22Rv1 (cell line): Measurements from ENCODE around the gene AKR1C8.

ENCODE experiments used
- CTCF ChIP-seq: fragments of 450-650 bp; IDR thresholded peaks from 2 replicates; pipeline ENCODE4 v1.5.1; 2017; ENCODE audit warnings: mild to moderate bottlenecking
- ZFX ChIP-seq: fragments of 450-650 bp; IDR thresholded peaks from 2 replicates; pipeline ENCODE4 v1.6.1; 2017; ENCODE audit warnings: antibody characterized with exemption, borderline replicate concordance

- TF ChIP-seq CTCF (no peak), ZFX (no peak)
Measured at GRCh38 chr10:5234106-5234860, 49.3 kb upstream of the AKR1C8 start.
